SU-DHL-6 (cell line): ENCODE measurements around the gene ZNF554.

Experiments used
- H2AFZ ChIP-seq: fragments of 200-600 bp; sonication (generic); 2 replicates; pipeline ENCODE4 v1.6.1; 2014; ENCODE audit warnings: low read depth, mild to moderate bottlenecking, moderate library complexity, mixed read lengths, antibody characterized with exemption, low read length; ENCODE audit not compliant: severe bottlenecking
- H3F3A ChIP-seq: fragments of 200-600 bp; shearing (Covaris generic); 2 replicates; pipeline ENCODE4 v1.6.0; 2016; ENCODE audit warnings: antibody characterized with exemption, mild to moderate bottlenecking; ENCODE audit not compliant: insufficient read depth
- H3K27ac ChIP-seq: fragments of 200-600 bp; sonication (generic); 2 replicates; pipeline ENCODE4 v1.5.1; 2016; ENCODE audit warnings: low read depth, mild to moderate bottlenecking, low read length, moderate library complexity, mixed read lengths
- H3K27me3 ChIP-seq: fragments of 200-600 bp; sonication (generic), shearing (Covaris generic); 2 replicates; pipeline ENCODE4 v1.6.0; 2014; ENCODE audit warnings: mild to moderate bottlenecking, low read length
- H3K36me3 ChIP-seq: fragments of 200-600 bp; sonication (generic); 2 replicates; pipeline ENCODE4 v1.6.1; 2014; ENCODE audit warnings: mild to moderate bottlenecking, low read length, mixed read lengths
- H3K4me2 ChIP-seq: fragments of 300-600, 200-600 bp; shearing (Covaris generic), sonication (generic); 2 replicates; pipeline ENCODE4 v1.6.0; 2014; ENCODE audit warnings: low read length, low read depth, mild to moderate bottlenecking; ENCODE audit not compliant: poor library complexity, severe bottlenecking
- H3K4me3 ChIP-seq: fragments of 200-600 bp; sonication (generic); 2 replicates; pipeline ENCODE4 v1.5.1; 2014; ENCODE audit warnings: antibody characterized with exemption, low read length, mild to moderate bottlenecking, mixed read lengths; ENCODE audit not compliant: insufficient read depth, poor library complexity, severe bottlenecking
- H3K79me2 ChIP-seq: fragments of 200-600 bp; sonication (generic); 2 replicates; pipeline ENCODE4 v1.6.1; 2014; ENCODE audit warnings: mild to moderate bottlenecking, low read length, moderate library complexity; ENCODE audit not compliant: insufficient read depth
- H3K9ac ChIP-seq: fragments of 200-600 bp; sonication (generic); 2 replicates; pipeline ENCODE4 v1.7.0; 2014; ENCODE audit warnings: mild to moderate bottlenecking, low read length
- H3K9me2 ChIP-seq: fragments of 200-600 bp; sonication (generic); replicated peaks from 2 replicates; pipeline ENCODE4 v1.6.1; 2014; ENCODE audit warnings: low read length; ENCODE audit not compliant: insufficient read depth
- H3K9me3 ChIP-seq: fragments of 200-600 bp; sonication (generic); 2 replicates; pipeline ENCODE4 v1.6.1; 2014; ENCODE audit warnings: low read length, mixed read lengths; ENCODE audit not compliant: insufficient read depth
- H4K20me1 ChIP-seq: fragments of 200-600 bp; sonication (generic); 2 replicates; pipeline ENCODE4 v1.6.1; 2014; ENCODE audit warnings: low read depth, mild to moderate bottlenecking, antibody characterized with exemption, low read length, moderate library complexity, mixed read lengths
- CTCF ChIP-seq: fragments of 200-600 bp; sonication (generic); IDR thresholded peaks from one replicate; pipeline ENCODE4 v1.5.1; 2017; ENCODE audit warnings: antibody characterized with exemption, mild to moderate bottlenecking, low read length, moderate library complexity; ENCODE audit not compliant: insufficient read depth, poor library complexity, severe bottlenecking
- EZH2phosphoT487 ChIP-seq: fragments of 200-600 bp; sonication (generic), shearing (Covaris generic); conservative IDR thresholded peaks from 2 replicates; pipeline ENCODE4 v1.6.1; 2018; ENCODE audit warnings: mild to moderate bottlenecking, antibody characterized with exemption, low read length, moderate library complexity, mixed read lengths

Gene ZNF554

GRCh38 chr19:2841855-2842574 is 22.3 kb downstream of the ZNF554 start:
- Histone ChIP-seq H3K27ac (no peak overlapping the region), H3K36me3 (no peaks in the 10 kb centered on the region), H3K4me2 (peak overlapping the region; percentile 77), H3K9me2 (no peaks in the 10 kb centered on the region), H3K4me3 (peak overlapping the region; percentile 83), H2AFZ (peak overlapping the region; percentile 28), H3K79me2 (no peaks in the 10 kb centered on the region), H3K27me3 (no peaks in the 10 kb centered on the region), H3K9ac (peak overlapping the region; percentile 63), H4K20me1 (no peaks in the 10 kb centered on the region), H3K9me3 (no peaks in the 10 kb centered on the region), H3F3A (peaks cover 3% of the 10 kb centered on the region; the same call in 1 of the 2 replicates)
- TF ChIP-seq EZH2phosphoT487 (no peak), CTCF (no peak)

- H3K27ac ChIP-seq: no peak overlapping the region
- H3K4me3 ChIP-seq: no peak overlapping the region
- H3K9me2 ChIP-seq: no peaks in the 10 kb centered on the region
- TF ChIP-seq CTCF (no peak), EZH2phosphoT487 (no peak)
- H3K9ac ChIP-seq: no peak overlapping the region
- H3K9me3 ChIP-seq: no peaks in the 10 kb centered on the region
- H4K20me1 ChIP-seq: no peaks in the 10 kb centered on the region
- no peaks in the 10 kb centered on the region; the same call in 1 of the 2 replicates for H3F3A ChIP-seq
- peaks cover 7% of the 10 kb centered on the region for H3K79me2 ChIP-seq
- no peak overlapping the region for H3K4me2 ChIP-seq
- H2AFZ ChIP-seq: no peak overlapping the region
- no peaks in the 10 kb centered on the region for H3K36me3 ChIP-seq
- no peaks in the 10 kb centered on the region for H3K27me3 ChIP-seq
Observed at GRCh38 chr19:2845107-2845506, 25.4 kb downstream of the ZNF554 start.

- H3K4me3 ChIP-seq: no peak overlapping the region
- H3K9ac ChIP-seq: no peak overlapping the region
- no peaks in the 10 kb centered on the region for H3K9me3 ChIP-seq
- no peak overlapping the region for H3K27ac ChIP-seq
- H3K36me3 ChIP-seq: peaks cover 5% of the 10 kb centered on the region
- no peak overlapping the region for H3K4me2 ChIP-seq
- peaks cover 7% of the 10 kb centered on the region for H3K79me2 ChIP-seq
- TF ChIP-seq CTCF (no peak), EZH2phosphoT487 (no peak)
- no peaks in the 10 kb centered on the region; the same call in 1 of the 2 replicates for H3F3A ChIP-seq
- no peaks in the 10 kb centered on the region for H3K27me3 ChIP-seq
- H2AFZ ChIP-seq: no peak overlapping the region
- H4K20me1 ChIP-seq: no peaks in the 10 kb centered on the region
- no peaks in the 10 kb centered on the region for H3K9me2 ChIP-seq
Observed at GRCh38 chr19:2846180-2846894, 26.7 kb downstream of the ZNF554 start.
